Activated T-cell treated with anti-CD3 and anti-CD28 coated beads, Interleukin-2, amount 50 U/mL, for 4 hours (primary cell): Measurements from ENCODE around the gene SPSB3. TPM values are rescaled to one million over a fixed set of nuclear protein-coding genes. Genes with fewer than 3 reads are reported as not detected.
A peak's percentile ranks its signal among the peaks of the same experiment; 100 is the strongest.
"Not testable (repeated sequence)": the region's sequence is repeated elsewhere in the genome, so short reads cannot be mapped to it uniquely, and the experiment has no call there.

Experiments
- ATAC-seq, 2 donors: fragments of 200-7000 bp; cut with Tn5 transposase; one replicate each; pipeline ENCODE4 v1.10.0; 2021
- DNase-seq: peaks from one replicate; pipeline ENCODE4 v3.0.0-alpha.2; 2020
- H3K27me3 Mint-ChIP-seq: one replicate; pipeline ENCODE4 v1.8.0; 2021; ENCODE audit warnings: low read depth, mixed read lengths
- H3K36me3 Mint-ChIP-seq: one replicate; pipeline ENCODE4 v1.8.0; 2022; ENCODE audit warnings: mixed read lengths; ENCODE audit not compliant: insufficient read depth
- H3K4me1 Mint-ChIP-seq: one replicate; pipeline ENCODE4 v1.8.0; 2021; ENCODE audit warnings: low read depth, mixed read lengths
- H3K4me3 Mint-ChIP-seq: one replicate; pipeline ENCODE4 v1.8.0; 2021; ENCODE audit warnings: mild to moderate bottlenecking, moderate library complexity, mixed read lengths
- H3K9me3 Mint-ChIP-seq: one replicate; pipeline ENCODE4 v1.8.0; 2021; ENCODE audit warnings: mixed read lengths
- total RNA-seq, 3 donors: library from RNA; stranded (reverse); gene quantifications; one replicate each; pipeline ENCODE4 v1.2.1, GENCODE V29; 2021

Gene SPSB3
- total RNA-seq, 3 donors from 2014 or later: 15.5 to 20.8 (median 16.8) TPM

- ATAC-seq (no peak), DNase-seq (no peak)
- no peak overlapping the region for H3K4me3 Mint-ChIP-seq
- peaks cover 4% of the 10 kb centered on the region for H3K9me3 Mint-ChIP-seq
- no peaks in the 10 kb centered on the region for H3K36me3 Mint-ChIP-seq
- no peaks in the 10 kb centered on the region for H3K4me1 Mint-ChIP-seq
- H3K27me3 Mint-ChIP-seq: no peaks in the 10 kb centered on the region
Measured at GRCh38 chr16:1800701-1801100, 18.3 kb upstream of the SPSB3 start.

- H3K27me3 Mint-ChIP-seq, H3K4me3 Mint-ChIP-seq, H3K36me3 Mint-ChIP-seq, H3K9me3 Mint-ChIP-seq, H3K4me1 Mint-ChIP-seq, DNase-seq, ATAC-seq: not testable (repeated sequence)
Measured at GRCh38 chr16:1799263-1799662, 16.9 kb upstream of the SPSB3 start.

- DNase-seq (no peak), ATAC-seq (no peak)
- H3K27me3 Mint-ChIP-seq: no peaks in the 10 kb centered on the region
- no peaks in the 10 kb centered on the region for H3K36me3 Mint-ChIP-seq
- no peak overlapping the region for H3K4me3 Mint-ChIP-seq
- no peaks in the 10 kb centered on the region for H3K4me1 Mint-ChIP-seq
- peaks cover 4% of the 10 kb centered on the region for H3K9me3 Mint-ChIP-seq
Measured at GRCh38 chr16:1794908-1795666, 12.7 kb upstream of the SPSB3 start.

- Mint-ChIP-seq H3K36me3 (no peaks in the 10 kb centered on the region), H3K27me3 (no peaks in the 10 kb centered on the region)
Measured at GRCh38 chr16:1794221-1794871, 12.0 kb upstream of the SPSB3 start.

GRCh38 chr16:1793578-1794220, 11.3 kb upstream of the SPSB3 start, which contains the start of gene IGFALS:
Gene IGFALS, minus strand, starts transcription at chr16:1793705. Its CDS starts 53 bp downstream, at chr16:1793652.
- no peak within 1 kb of the TSS for H3K4me3 Mint-ChIP-seq
- H3K36me3 Mint-ChIP-seq: peaks cover 4% of the 10 kb centered on the region
- H3K9me3 Mint-ChIP-seq: no peaks in the 10 kb centered on the region
- ATAC-seq: no peak
- H3K4me1 Mint-ChIP-seq: no peaks in the 10 kb centered on the region
- DNase-seq: no peak
- no peaks in the 10 kb centered on the region for H3K27me3 Mint-ChIP-seq

More at GRCh38 chr16:1794221-1794871, 12.0 kb upstream of the SPSB3 start:
- DNase-seq (no peak), ATAC-seq (no peak)
- no peaks in the 10 kb centered on the region for H3K4me1 Mint-ChIP-seq
- H3K9me3 Mint-ChIP-seq: peaks cover 4% of the 10 kb centered on the region
- H3K4me3 Mint-ChIP-seq: no peak overlapping the region

- ATAC-seq (no peak), DNase-seq (no peak)
- Mint-ChIP-seq H3K4me3 (no peak overlapping the region), H3K27me3 (no peaks in the 10 kb centered on the region), H3K4me1 (no peaks in the 10 kb centered on the region), H3K36me3 (peaks cover 4% of the 10 kb centered on the region), H3K9me3 (no peaks in the 10 kb centered on the region)
Measured at GRCh38 chr16:1792836-1793577, 10.6 kb upstream of the SPSB3 start.

- Mint-ChIP-seq H3K4me1 (no peaks in the 10 kb centered on the region), H3K36me3 (peaks cover 4% of the 10 kb centered on the region), H3K27me3 (no peaks in the 10 kb centered on the region), H3K4me3 (no peak overlapping the region), H3K9me3 (no peaks in the 10 kb centered on the region)
- ATAC-seq (peak in 1 of 2 donors; percentile 16), DNase-seq (no peak)
Measured at GRCh38 chr16:1791943-1792812, 9.8 kb upstream of the SPSB3 start.

- ATAC-seq (no peak), DNase-seq (no peak)
- no peaks in the 10 kb centered on the region for H3K9me3 Mint-ChIP-seq
- no peaks in the 10 kb centered on the region for H3K27me3 Mint-ChIP-seq
- peaks cover 4% of the 10 kb centered on the region for H3K36me3 Mint-ChIP-seq
- peaks cover 3% of the 10 kb centered on the region for H3K4me1 Mint-ChIP-seq
- no peak overlapping the region for H3K4me3 Mint-ChIP-seq
Measured at GRCh38 chr16:1791256-1791942, 9.0 kb upstream of the SPSB3 start.

GRCh38 chr16:1790611-1791255, 8.4 kb upstream of the SPSB3 start:
- no peaks in the 10 kb centered on the region for H3K27me3 Mint-ChIP-seq
- H3K9me3 Mint-ChIP-seq: no peaks in the 10 kb centered on the region
- H3K4me3 Mint-ChIP-seq: no peak overlapping the region
- H3K4me1 Mint-ChIP-seq: peaks cover 3% of the 10 kb centered on the region
- no peak for ATAC-seq
- H3K36me3 Mint-ChIP-seq: peaks cover 4% of the 10 kb centered on the region
- no peak for DNase-seq

GRCh38 chr16:1790261-1790610, 7.9 kb upstream of the SPSB3 start:
- DNase-seq (no peak), ATAC-seq (no peak)
- peaks cover 4% of the 10 kb centered on the region for H3K36me3 Mint-ChIP-seq
- no peaks in the 10 kb centered on the region for H3K9me3 Mint-ChIP-seq
- no peaks in the 10 kb centered on the region for H3K27me3 Mint-ChIP-seq
- no peak overlapping the region for H3K4me3 Mint-ChIP-seq
- peaks cover 8% of the 10 kb centered on the region for H3K4me1 Mint-ChIP-seq

- H3K36me3 Mint-ChIP-seq: peaks cover 4% of the 10 kb centered on the region
- H3K9me3 Mint-ChIP-seq: no peaks in the 10 kb centered on the region
- H3K27me3 Mint-ChIP-seq: no peaks in the 10 kb centered on the region
- H3K4me1 Mint-ChIP-seq: peaks cover 10% of the 10 kb centered on the region
- DNase-seq (no peak), ATAC-seq (no peak)
- no peak overlapping the region for H3K4me3 Mint-ChIP-seq
Measured at GRCh38 chr16:1789643-1790045, 7.3 kb upstream of the SPSB3 start.

- Mint-ChIP-seq H3K4me1 (peaks cover 12% of the 10 kb centered on the region), H3K9me3 (no peaks in the 10 kb centered on the region), H3K27me3 (no peaks in the 10 kb centered on the region), H3K36me3 (peaks cover 4% of the 10 kb centered on the region), H3K4me3 (no peak overlapping the region)
- DNase-seq: no peak
- ATAC-seq: no peak
Measured at GRCh38 chr16:1788708-1789100, 6.3 kb upstream of the SPSB3 start.
